ENCODE results near the gene MGAT5. TPM values are rescaled to one million over a fixed set of nuclear protein-coding genes. Genes with fewer than 3 reads are reported as not detected.

MGAT5 gene
- polyA plus RNA-seq = 23.8 and 27.4 TPM in 2 replicates

DNA sequence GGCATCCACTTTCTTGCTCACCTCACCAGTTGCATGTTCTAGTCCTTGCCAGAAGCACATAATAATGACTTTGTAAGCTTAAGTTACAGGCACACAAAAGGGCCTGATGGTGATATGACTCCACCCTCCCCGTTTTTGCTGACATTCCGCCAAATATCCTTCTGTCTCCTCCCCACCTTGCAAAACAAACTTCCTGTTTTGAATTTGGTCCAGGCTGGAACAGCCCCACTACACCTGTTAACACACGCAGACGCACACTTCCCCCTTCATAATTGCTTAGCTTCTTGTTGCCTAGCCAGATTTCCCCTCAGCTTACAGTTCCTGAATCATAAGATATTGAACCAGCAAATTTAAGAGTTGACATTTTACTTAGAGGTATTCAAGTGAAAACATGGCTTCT, at the start of gene MGAT5:
MGAT5 (plus strand) TSS at position 269 of the 400 bp plus-strand sequence. CDS start 332 bp downstream, outside the sequence.

